Neuron (in vitro differentiated cells): Measurements from ENCODE around the gene BCAR3.

Experiments used
- H2AFZ ChIP-seq: one replicate; pipeline ENCODE4 v1.6.1; 2013; ENCODE audit warnings: low read depth, mild to moderate bottlenecking, inconsistent platforms, low read length, moderate library complexity
- H3K27me3 ChIP-seq: one replicate; pipeline ENCODE4 v1.6.1; 2013; ENCODE audit warnings: low read length; ENCODE audit not compliant: insufficient read depth
- H3K36me3 ChIP-seq: one replicate; pipeline ENCODE4 v1.6.1; 2013; ENCODE audit warnings: low read length; ENCODE audit not compliant: insufficient read depth
- H3K4me1 ChIP-seq: one replicate; pipeline ENCODE4 v1.6.1; 2013; ENCODE audit warnings: low read length; ENCODE audit not compliant: insufficient read depth
- H3K4me3 ChIP-seq: 2 replicates; pipeline ENCODE4 v1.5.1; 2013; ENCODE audit warnings: mild to moderate bottlenecking, low read length, moderate library complexity
- H3K9me3 ChIP-seq: one replicate; pipeline ENCODE4 v1.6.1; 2013; ENCODE audit warnings: low read length

The BCAR3 gene

GRCh38 chr1:93605026-93605568 lies 76.5 kb downstream of the BCAR3 start:
- Histone ChIP-seq H3K4me3 (no peak overlapping the region), H2AFZ (no peak overlapping the region), H3K4me1 (no peaks in the 10 kb centered on the region), H3K9me3 (no peaks in the 10 kb centered on the region), H3K27me3 (no peaks in the 10 kb centered on the region), H3K36me3 (no peaks in the 10 kb centered on the region)

- Histone ChIP-seq H3K27me3 (no peaks in the 10 kb centered on the region), H3K9me3 (no peaks in the 10 kb centered on the region), H3K4me1 (no peaks in the 10 kb centered on the region), H3K36me3 (no peaks in the 10 kb centered on the region), H2AFZ (no peak overlapping the region), H3K4me3 (no peak overlapping the region)
Measured at GRCh38 chr1:93604411-93604810, 77.2 kb downstream of the BCAR3 start.

- no peaks in the 10 kb centered on the region for H3K4me1 ChIP-seq
- H3K4me3 ChIP-seq, result no peak overlapping the region
- no peaks in the 10 kb centered on the region for H3K27me3 ChIP-seq
- no peaks in the 10 kb centered on the region for H3K36me3 ChIP-seq
- no peak overlapping the region for H2AFZ ChIP-seq
- H3K9me3 ChIP-seq, result no peaks in the 10 kb centered on the region
Measured at GRCh38 chr1:93603601-93604000, 78.0 kb downstream of the BCAR3 start.

- H3K4me3 ChIP-seq, result no peak overlapping the region
- H3K27me3 ChIP-seq, result no peaks in the 10 kb centered on the region
- no peaks in the 10 kb centered on the region for H3K36me3 ChIP-seq
- no peak overlapping the region for H2AFZ ChIP-seq
- H3K9me3 ChIP-seq, result no peaks in the 10 kb centered on the region
- H3K4me1 ChIP-seq, result no peaks in the 10 kb centered on the region
Measured at GRCh38 chr1:93603106-93603505, 78.5 kb downstream of the BCAR3 start.

GRCh38 chr1:93602101-93602500 lies 79.5 kb downstream of the BCAR3 start:
- Histone ChIP-seq H3K4me1 (no peaks in the 10 kb centered on the region), H3K9me3 (no peaks in the 10 kb centered on the region), H3K4me3 (no peak overlapping the region), H3K27me3 (no peaks in the 10 kb centered on the region), H3K36me3 (no peaks in the 10 kb centered on the region), H2AFZ (no peak overlapping the region)

GRCh38 chr1:93601686-93602085 lies 80.0 kb downstream of the BCAR3 start:
- no peak overlapping the region for H3K4me3 ChIP-seq
- H3K27me3 ChIP-seq, result no peaks in the 10 kb centered on the region
- H3K4me1 ChIP-seq, result no peaks in the 10 kb centered on the region
- no peak overlapping the region for H2AFZ ChIP-seq
- no peaks in the 10 kb centered on the region for H3K36me3 ChIP-seq
- no peaks in the 10 kb centered on the region for H3K9me3 ChIP-seq

GRCh38 chr1:93600663-93601062 lies 81.0 kb downstream of the BCAR3 start:
- Histone ChIP-seq H3K9me3 (no peaks in the 10 kb centered on the region), H3K4me1 (no peaks in the 10 kb centered on the region), H3K4me3 (no peak overlapping the region), H2AFZ (no peak overlapping the region), H3K27me3 (no peaks in the 10 kb centered on the region), H3K36me3 (no peaks in the 10 kb centered on the region)

- Histone ChIP-seq H3K4me3 (no peak overlapping the region), H3K27me3 (no peaks in the 10 kb centered on the region), H3K9me3 (no peaks in the 10 kb centered on the region), H2AFZ (no peak overlapping the region), H3K36me3 (no peaks in the 10 kb centered on the region), H3K4me1 (no peaks in the 10 kb centered on the region)
Measured at GRCh38 chr1:93599479-93599878, 82.2 kb downstream of the BCAR3 start.

GRCh38 chr1:93598861-93599439 lies 82.7 kb downstream of the BCAR3 start:
- H3K36me3 ChIP-seq, result no peaks in the 10 kb centered on the region
- H3K4me1 ChIP-seq, result no peaks in the 10 kb centered on the region
- no peak overlapping the region for H3K4me3 ChIP-seq
- no peak overlapping the region for H2AFZ ChIP-seq
- H3K27me3 ChIP-seq, result no peaks in the 10 kb centered on the region
- H3K9me3 ChIP-seq, result no peaks in the 10 kb centered on the region

GRCh38 chr1:93598396-93598795 lies 83.2 kb downstream of the BCAR3 start:
- Histone ChIP-seq H3K4me1 (no peaks in the 10 kb centered on the region), H3K27me3 (no peaks in the 10 kb centered on the region), H2AFZ (no peak overlapping the region), H3K4me3 (no peak overlapping the region), H3K9me3 (no peaks in the 10 kb centered on the region), H3K36me3 (no peaks in the 10 kb centered on the region)

GRCh38 chr1:93597709-93598108 lies 83.9 kb downstream of the BCAR3 start:
- H3K27me3 ChIP-seq, result no peaks in the 10 kb centered on the region
- H3K9me3 ChIP-seq, result no peaks in the 10 kb centered on the region
- H3K4me3 ChIP-seq, result no peak overlapping the region
- no peaks in the 10 kb centered on the region for H3K4me1 ChIP-seq
- no peaks in the 10 kb centered on the region for H3K36me3 ChIP-seq
- no peak overlapping the region for H2AFZ ChIP-seq

GRCh38 chr1:93596329-93597089 lies 85.1 kb downstream of the BCAR3 start:
- Histone ChIP-seq H3K4me1 (no peaks in the 10 kb centered on the region), H3K36me3 (no peaks in the 10 kb centered on the region), H3K27me3 (no peaks in the 10 kb centered on the region), H3K9me3 (no peaks in the 10 kb centered on the region), H3K4me3 (no peak overlapping the region), H2AFZ (no peak overlapping the region)

GRCh38 chr1:93595743-93596142 lies 85.9 kb downstream of the BCAR3 start:
- Histone ChIP-seq H2AFZ (no peak overlapping the region), H3K9me3 (no peaks in the 10 kb centered on the region), H3K4me1 (no peaks in the 10 kb centered on the region), H3K4me3 (no peak overlapping the region), H3K36me3 (no peaks in the 10 kb centered on the region), H3K27me3 (no peaks in the 10 kb centered on the region)
